HFF-Myc (cell line): Measurements from ENCODE around the gene SEBOX.
A peak's percentile ranks its signal among the peaks of the same experiment; 100 is the strongest.

Source experiments
- DNase-seq: peaks from one replicate; pipeline ENCODE4 v3.0.0-alpha.2; 2011; ENCODE audit warnings: low read depth; ENCODE audit errors: extremely low read depth
- H3K4me3 ChIP-seq: replicated peaks from 2 replicates; pipeline ENCODE4 v1.5.1; 2011; ENCODE audit warnings: low read depth, mild to moderate bottlenecking, control low read depth, low read length
- TF ChIP-seq, protein P1 (sequence below): IDR thresholded peaks from 2 replicates; pipeline ENCODE4 v1.5.1; 2012; ENCODE audit warnings: mild to moderate bottlenecking, low read depth, low read length, control low read depth; ENCODE audit errors: missing control alignments

Gene SEBOX

GRCh38 chr17:28348979-28349378 lies 16.0 kb downstream of the SEBOX start:
- no peak overlapping the region for H3K4me3 ChIP-seq
- TF ChIP-seq, protein P1, sequence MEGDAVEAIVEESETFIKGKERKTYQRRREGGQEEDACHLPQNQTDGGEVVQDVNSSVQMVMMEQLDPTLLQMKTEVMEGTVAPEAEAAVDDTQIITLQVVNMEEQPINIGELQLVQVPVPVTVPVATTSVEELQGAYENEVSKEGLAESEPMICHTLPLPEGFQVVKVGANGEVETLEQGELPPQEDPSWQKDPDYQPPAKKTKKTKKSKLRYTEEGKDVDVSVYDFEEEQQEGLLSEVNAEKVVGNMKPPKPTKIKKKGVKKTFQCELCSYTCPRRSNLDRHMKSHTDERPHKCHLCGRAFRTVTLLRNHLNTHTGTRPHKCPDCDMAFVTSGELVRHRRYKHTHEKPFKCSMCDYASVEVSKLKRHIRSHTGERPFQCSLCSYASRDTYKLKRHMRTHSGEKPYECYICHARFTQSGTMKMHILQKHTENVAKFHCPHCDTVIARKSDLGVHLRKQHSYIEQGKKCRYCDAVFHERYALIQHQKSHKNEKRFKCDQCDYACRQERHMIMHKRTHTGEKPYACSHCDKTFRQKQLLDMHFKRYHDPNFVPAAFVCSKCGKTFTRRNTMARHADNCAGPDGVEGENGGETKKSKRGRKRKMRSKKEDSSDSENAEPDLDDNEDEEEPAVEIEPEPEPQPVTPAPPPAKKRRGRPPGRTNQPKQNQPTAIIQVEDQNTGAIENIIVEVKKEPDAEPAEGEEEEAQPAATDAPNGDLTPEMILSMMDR, result no peak
- no peak for DNase-seq

DNA sequence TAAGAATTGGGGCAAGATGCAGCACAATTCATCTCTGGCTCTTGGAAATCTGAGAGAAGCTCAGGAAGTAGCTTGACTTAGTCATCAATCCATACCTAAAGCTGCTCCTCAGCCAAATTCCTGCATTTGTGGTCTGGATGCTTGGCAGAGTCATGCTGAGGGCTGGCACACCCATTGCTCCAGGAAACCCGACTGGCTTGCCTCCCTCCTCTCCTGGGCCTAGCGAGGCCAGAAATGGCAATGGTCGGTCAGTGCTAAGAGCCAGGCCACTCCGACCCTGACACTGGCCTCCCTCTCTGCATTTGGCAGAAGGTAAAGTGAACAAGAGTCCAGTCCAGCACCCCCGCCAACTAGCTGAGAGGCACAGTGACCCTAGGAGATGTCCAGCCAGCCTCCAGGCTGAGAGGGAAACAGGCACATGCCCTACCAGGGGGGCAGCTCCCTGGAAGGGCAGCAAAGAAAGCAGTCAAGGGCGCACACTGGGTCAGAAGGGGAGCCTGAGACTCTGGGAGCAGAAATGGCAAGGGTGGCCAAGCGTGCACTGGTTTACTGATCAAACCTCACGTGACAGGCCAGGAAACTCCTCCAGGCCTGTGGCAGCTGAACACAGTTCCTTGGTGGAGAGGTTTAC lies 17.6 kb downstream of the SEBOX start:
- H3K4me3 ChIP-seq, result no peak overlapping the region
- TF ChIP-seq, protein P1, result no peak
- DNase-seq, result peak; percentile 59

GRCh38 chr17:28346746-28347246 lies 18.2 kb downstream of the SEBOX start:
- TF ChIP-seq, protein P1, result peak; percentile 35
- no peak for DNase-seq
- no peak overlapping the region for H3K4me3 ChIP-seq

- TF ChIP-seq, protein P1, result no peak
- no peak overlapping the region for H3K4me3 ChIP-seq
- no peak for DNase-seq
Observed at GRCh38 chr17:28346199-28346580, 18.8 kb downstream of the SEBOX start.

DNA sequence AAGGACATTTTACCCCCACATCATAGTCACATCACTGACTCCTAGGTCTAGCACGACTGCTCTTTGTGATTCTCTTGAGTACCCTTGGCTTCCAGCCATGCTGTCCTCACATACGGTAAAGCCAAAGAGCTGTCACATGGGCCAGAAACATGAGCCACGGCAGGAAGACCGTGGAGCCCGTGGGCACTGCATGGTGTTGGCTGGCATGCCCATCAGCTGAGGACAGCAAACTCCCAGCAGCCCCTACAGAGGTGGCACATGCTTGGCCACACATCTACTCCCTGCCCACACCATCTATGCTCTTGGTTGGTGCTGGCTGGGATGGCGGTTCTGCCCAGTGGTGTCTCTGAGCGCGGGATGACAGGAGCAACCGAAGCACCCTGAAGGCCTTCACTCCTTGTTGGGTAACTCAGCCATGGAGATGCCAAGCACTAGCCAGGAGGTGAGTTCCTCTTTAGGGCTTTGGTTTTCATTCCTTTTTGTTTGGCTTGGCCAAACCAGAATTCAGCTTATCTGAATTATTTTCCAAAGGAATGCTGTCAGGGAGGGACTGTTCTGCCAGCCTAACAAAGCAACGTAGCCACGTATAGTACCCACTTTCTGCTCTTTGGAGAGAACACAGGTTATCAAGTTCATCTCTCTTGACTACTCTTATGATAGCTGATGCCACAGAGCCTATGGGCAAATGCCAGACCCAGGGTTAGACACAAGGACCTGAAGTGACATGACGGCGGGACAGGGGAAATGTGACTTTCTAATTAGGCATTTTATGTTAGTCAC lies 19.4 kb downstream of the SEBOX start:
- H3K4me3 ChIP-seq, result no peak overlapping the region
- DNase-seq, result no peak
- TF ChIP-seq, protein P1, result no peak

GRCh38 chr17:28344435-28344901 lies 20.5 kb downstream of the SEBOX start:
- DNase-seq, result no peak
- TF ChIP-seq, protein P1, result no peak
- H3K4me3 ChIP-seq, result no peak overlapping the region
